GM12873 (cell line): ENCODE results near the gene DNAJC5G.
A peak's percentile ranks its signal among the peaks of the same experiment; 100 is the strongest.

Experiments used
- CTCF ChIP-seq: IDR thresholded peaks from 2 replicates; pipeline ENCODE4 v1.5.1; 2012; ENCODE audit warnings: low read depth, mild to moderate bottlenecking, moderate library complexity, low read length, control low read depth; ENCODE audit not compliant: insufficient read depth; ENCODE audit errors: missing control alignments

DNAJC5G gene

DNA sequence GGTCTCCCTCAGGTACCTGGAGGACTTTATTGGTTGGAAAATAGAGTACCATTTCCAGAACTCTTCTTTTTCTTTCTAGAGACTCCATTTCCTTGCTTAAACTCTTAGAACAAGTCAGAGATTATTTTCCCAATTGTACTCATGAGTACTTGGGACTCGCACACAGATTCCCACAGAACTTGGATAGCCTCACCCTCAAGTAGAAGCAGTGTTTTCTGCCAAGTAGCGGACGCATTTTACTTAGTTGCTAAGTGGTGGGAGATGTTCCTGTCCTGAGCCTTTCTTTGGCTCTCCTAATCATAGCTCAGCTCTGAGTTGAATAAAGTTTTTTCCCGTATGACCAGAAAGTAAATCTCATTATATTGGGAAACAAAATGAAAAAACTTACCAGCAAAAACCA, 29.6 kb upstream of the DNAJC5G start:
- no peak for TF ChIP-seq CTCF

DNA sequence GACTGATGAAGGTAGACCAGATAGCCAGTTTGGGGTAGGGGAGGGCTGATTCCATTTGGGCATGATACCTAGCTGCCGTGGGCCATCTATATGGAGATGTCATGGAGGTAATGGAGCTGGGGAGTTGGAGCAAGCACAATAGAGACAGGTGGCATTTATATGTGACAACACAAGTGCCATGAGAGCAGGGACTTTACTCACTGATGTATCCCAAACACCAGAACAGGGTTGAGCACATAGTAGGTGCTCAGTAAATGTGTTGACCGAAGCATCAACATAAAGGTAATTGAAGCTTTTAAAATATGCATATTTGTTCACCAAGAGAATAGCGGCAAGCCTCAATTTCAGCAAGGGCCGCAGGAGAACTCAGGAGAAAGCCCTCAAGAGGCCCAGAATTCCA, 27.3 kb upstream of the DNAJC5G start:
- TF ChIP-seq CTCF, result no peak

DNA sequence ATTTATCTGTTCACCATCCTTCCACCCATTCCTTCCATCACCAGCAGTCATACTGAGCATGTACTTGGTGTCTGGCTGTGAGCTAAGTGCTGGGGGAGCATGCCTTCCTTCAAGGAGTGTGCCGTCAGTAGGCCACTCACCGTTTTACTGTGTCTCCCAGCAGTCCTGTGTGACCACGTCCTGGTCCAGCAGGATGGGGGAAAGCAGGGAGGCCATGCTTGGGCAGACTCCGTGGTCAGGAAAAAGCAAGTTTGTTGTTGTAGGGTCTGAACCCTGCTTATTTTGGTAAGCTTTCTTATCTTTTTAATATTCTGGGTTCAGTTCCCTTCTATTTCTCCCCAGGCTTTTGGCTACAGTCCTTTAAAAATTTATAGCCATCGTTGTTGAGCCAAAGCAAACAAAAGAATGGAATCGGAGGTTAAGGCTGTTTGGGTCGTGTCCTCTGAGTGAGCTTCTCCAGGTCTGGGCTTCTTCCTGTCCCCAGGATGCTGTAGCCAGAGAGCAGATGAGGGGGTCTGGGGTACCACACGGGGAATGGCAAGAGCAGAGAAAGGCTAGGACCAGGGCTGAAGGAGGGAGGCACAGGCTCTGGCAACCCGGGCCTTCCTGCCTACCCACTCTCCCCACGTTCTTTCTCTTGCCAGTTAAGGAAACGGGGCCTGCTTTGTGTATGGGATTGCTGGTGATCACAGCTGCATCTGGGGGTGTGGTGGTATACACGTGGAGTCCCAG, 25.9 kb upstream of the DNAJC5G start:
- no peak for TF ChIP-seq CTCF

- TF ChIP-seq CTCF, result peak; percentile 82
Measured at GRCh38 chr2:27249891-27250651, 25.2 kb upstream of the DNAJC5G start.

GRCh38 chr2:27250652-27251379, 24.4 kb upstream of the DNAJC5G start:
- TF ChIP-seq CTCF, result no peak

- no peak for TF ChIP-seq CTCF
Measured at GRCh38 chr2:27251766-27252165, 23.5 kb upstream of the DNAJC5G start.

DNA sequence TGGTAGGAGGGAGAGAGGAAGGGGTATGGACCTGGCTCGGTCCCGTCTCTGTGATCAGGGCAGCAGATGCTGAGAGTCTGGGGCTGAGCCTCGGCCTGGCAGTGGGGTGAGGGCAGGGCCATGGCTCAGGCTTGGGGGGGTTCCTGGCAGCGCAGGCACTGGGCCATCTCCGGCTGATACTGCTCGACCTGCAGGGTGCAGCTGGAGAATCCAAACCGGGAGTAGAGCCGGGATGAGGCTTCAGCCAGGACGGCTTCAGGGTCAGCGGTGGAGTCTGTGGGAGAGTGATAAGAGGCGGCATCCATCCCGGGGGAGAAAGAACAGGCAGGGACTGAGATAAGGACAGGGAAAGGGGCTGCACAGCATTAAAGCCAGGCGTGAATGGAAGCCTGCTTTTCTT, 20.0 kb upstream of the DNAJC5G start:
- TF ChIP-seq CTCF, result no peak
